GM12875 (cell line): Measurements from ENCODE around the gene GUCY1A2.

Experiments used
- H3K4me3 ChIP-seq: one replicate; pipeline ENCODE4 v1.5.1; 2011; ENCODE audit warnings: low read depth, low read length, control low read depth
- TF ChIP-seq, protein P1 (sequence below): IDR thresholded peaks from 2 replicates; pipeline ENCODE4 v1.5.1; 2011; ENCODE audit warnings: low read depth, mild to moderate bottlenecking, control low read depth, inconsistent platforms, low read length, moderate library complexity, borderline replicate concordance; ENCODE audit not compliant: insufficient read depth

The GUCY1A2 gene

DNA sequence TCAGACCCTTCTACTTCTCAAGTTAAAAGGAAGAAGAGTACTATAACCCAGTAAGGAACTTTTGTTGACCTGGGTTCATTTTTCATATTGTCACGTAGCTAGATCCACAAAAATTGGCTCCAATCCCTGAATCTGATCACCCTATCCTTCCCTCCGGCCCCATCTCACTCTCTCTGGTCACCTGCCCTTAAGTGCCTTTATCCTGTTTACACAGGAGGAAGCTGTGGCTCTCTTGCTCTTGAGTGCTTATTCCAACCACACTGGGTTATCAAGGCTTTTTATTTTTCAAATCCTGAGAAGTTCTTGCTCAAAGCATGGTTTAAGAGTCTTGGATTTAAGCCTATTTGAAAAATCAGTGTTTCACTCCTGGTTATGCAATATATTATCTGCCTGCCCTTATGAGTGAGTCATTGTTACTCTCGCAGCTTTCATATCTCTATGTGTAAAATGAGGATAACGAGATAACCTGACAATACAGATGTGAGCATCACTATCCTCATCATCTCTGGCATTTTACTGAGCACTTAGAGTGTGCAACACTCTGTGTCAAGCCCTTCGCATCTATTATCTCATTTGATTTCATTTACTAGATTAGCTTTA, 293.9 kb downstream of the GUCY1A2 start:
- H3K4me3 ChIP-seq, result no peak overlapping the region
- TF ChIP-seq, protein P1, sequence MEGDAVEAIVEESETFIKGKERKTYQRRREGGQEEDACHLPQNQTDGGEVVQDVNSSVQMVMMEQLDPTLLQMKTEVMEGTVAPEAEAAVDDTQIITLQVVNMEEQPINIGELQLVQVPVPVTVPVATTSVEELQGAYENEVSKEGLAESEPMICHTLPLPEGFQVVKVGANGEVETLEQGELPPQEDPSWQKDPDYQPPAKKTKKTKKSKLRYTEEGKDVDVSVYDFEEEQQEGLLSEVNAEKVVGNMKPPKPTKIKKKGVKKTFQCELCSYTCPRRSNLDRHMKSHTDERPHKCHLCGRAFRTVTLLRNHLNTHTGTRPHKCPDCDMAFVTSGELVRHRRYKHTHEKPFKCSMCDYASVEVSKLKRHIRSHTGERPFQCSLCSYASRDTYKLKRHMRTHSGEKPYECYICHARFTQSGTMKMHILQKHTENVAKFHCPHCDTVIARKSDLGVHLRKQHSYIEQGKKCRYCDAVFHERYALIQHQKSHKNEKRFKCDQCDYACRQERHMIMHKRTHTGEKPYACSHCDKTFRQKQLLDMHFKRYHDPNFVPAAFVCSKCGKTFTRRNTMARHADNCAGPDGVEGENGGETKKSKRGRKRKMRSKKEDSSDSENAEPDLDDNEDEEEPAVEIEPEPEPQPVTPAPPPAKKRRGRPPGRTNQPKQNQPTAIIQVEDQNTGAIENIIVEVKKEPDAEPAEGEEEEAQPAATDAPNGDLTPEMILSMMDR, result no peak

DNA sequence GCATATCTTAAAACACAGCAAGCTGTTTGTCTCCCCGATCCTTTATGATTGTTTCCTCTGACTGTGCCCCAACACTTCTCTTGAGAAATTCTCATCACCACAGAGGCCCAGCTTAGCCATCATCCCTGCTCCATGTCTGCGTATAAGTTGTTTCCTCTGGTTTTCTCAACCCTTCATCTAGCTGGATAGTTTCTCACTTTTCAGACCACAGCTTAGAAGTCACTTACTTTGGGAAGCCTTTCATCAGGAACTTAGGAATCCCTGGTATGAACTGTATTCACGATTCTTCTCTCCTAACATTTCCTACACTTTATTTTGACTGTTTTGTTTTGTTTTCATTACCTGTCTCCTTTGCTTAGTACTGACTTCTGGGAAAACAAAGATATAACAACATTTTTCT, 295.2 kb downstream of the GUCY1A2 start:
- TF ChIP-seq, protein P1, result no peak
- H3K4me3 ChIP-seq, result no peak overlapping the region

DNA sequence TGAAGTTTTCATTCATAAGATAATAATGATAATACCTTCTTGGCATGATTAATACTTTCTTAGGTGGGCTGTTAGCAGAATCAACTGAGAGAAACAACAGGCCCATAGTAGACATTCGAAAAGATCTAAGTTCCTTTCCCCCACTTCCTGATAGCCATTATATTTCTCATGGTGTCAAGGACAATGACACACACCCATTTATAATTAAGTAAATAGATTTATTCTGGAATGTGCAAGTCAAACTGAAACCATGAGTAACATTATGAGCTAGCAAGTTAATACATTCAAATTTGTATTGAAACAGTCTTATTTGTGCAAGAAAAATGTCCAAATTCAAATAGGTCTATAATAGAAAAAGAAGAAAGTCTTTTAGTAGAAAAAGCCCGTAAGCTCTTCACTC, 301.1 kb downstream of the GUCY1A2 start:
- TF ChIP-seq, protein P1, result no peak
- no peak overlapping the region for H3K4me3 ChIP-seq

DNA sequence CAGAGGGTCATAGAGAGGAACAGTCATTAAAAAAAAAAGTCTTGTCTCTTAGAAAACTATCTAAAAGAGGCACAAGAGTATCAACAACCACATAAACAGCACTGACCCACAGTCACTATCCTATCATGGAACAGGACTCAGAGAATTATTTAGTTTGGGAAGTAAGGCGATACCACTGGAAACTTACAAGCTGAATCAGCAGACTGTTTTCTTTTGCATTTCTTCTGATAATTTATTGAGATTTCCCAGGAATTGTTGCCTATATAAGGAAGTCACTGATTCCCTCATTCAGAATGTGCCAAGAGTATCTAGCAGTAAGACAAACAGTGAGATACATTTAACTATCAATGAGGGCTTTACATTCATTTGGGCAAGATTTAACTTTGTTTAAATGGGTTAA, 304.1 kb downstream of the GUCY1A2 start:
- TF ChIP-seq, protein P1, result no peak
- no peak overlapping the region for H3K4me3 ChIP-seq

DNA sequence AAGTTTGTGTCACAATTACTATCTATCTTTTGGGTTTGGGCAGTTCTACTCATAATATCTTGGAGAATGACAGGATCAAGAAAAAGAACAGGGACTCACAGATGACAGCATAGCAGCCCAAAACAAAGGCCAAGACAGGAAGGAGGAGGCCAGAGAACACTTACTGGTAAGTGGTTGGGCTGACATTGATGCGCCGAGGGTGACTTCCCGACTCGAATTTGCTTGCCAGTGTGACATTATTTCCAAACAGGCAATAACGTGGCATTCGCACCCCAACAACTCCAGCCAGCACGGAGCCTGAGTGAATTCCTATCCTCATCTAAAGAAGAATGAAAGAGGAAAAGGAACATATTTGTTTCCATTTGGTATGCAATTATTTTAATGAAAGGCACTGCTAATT, 309.9 kb downstream of the GUCY1A2 start:
- TF ChIP-seq, protein P1, result no peak
- no peak overlapping the region for H3K4me3 ChIP-seq

DNA sequence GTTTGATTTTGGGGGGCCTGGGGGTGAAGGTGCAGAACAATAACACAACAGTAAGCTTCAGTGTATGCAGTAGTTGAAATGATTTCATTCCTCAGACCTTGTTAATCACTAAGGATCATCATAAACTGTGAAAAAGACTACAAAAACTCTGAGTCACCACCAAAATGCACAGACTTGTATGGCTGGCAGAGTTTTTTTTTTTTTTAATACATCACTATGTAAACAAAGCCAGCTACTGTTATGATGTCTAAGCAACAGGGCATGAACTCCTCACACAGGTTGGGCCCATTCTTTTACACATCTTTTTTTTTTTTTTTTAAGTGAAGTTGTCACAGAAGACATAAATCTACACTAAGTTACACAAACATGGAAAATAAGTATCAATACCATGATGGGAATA, 311.9 kb downstream of the GUCY1A2 start:
- TF ChIP-seq, protein P1, result no peak
- H3K4me3 ChIP-seq, result no peak overlapping the region

DNA sequence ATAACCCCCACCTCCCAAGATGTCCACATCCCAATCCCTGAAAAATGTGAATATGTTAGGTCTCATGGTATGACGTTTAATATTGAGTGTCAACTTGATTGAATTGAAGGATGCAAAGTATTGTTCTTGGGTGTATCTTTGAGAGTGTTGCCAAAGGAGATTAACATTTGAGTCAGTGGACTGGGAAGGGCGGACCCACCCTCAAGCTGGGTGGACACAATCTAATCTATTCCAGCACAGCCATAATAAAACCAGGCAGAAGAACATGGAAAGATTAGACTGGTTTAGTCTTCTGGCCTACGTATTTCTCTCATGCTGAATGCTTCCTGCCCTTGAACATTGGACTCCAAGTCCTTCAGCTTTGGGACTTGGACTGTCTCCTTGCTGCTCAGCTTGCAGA, 315.5 kb downstream of the GUCY1A2 start:
- no peak overlapping the region for H3K4me3 ChIP-seq
- TF ChIP-seq, protein P1, result no peak
